Measurements from ENCODE around the gene CRMP1. TPM values are rescaled to one million over a fixed set of nuclear protein-coding genes. Genes with fewer than 3 reads are reported as not detected.
A peak's percentile ranks its signal among the peaks of the same experiment; 100 is the strongest.

Gene CRMP1
- total and polyA plus RNA-seq, 2 of the 8 experiments (the other 6 are each of a cell fraction or from before 2014, with no cell fraction given): 120 to 131 TPM

DNA sequence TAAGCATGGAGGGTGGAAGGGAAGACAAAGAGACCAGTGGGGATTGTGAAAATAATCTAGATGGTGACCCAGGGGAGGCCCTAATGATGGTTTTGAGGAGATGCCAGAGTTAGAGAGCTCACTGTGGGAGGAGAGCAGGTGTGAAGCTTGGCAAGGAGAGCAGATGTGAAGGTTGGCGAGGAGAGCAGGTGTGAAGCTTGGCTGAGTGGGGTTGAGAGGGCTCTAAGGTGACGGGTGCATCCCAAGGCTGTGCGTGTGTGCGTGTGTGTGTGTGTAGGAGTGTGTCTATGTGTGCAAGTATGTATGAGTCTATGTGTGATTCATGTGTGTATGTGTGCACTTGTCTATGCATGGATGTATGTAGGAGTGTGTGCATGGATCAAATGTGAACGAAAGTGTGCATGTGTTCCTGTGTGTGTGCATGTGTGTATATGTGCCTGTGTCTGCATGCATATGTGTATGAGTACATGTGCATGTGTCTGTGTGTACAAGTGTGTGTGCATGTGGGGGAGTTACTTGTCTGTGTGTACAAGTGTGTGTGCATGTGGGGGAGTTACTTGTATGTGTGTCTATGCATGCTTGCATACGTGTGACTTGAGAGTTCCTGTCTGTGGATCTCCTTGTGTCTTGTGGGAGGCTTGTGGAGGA is 109.9 kb downstream of the CRMP1 start:
- peaks cover 0 to 5% of the 10 kb centered on the region in 2 experiments for H4K20me1 ChIP-seq (replicated peaks in 1 of 2; ENCODE audit: control insufficient read depth in 1 of 2, insufficient read depth in 2 of 2, low read length in 2 of 2)
- no peak overlapping the region for H4K5ac ChIP-seq (ENCODE audit: insufficient read length, low read depth, low read length)
- no peaks in the 10 kb centered on the region for H3K79me1 ChIP-seq (ENCODE audit: low read depth, low read length)
- H3K4me2 ChIP-seq (ENCODE audit: insufficient read depth in 1 of 2, low read depth in 2 of 2, low read length in 2 of 2): no peak overlapping the region
- H3K56ac ChIP-seq (replicated peaks; ENCODE audit: insufficient read length, low read depth, low read length): no peak overlapping the region
- no peaks in the 10 kb centered on the region for H3K79me2 ChIP-seq (ENCODE audit: control insufficient read depth in 1 of 2, insufficient read depth in 2 of 2, low read length in 2 of 2)
- peak overlapping the region; percentile 54 for H3K4ac ChIP-seq (replicated peaks; ENCODE audit: insufficient read length, low read depth, low read length)
- no peak overlapping the region for H3K23ac ChIP-seq (ENCODE audit: insufficient read length)
- DNase-seq (ENCODE audit: low read depth in 1 of 2, low spot score in 2 of 2): peak in 1 of 2 experiments; percentile 37
- no peak overlapping the region for H3K9ac ChIP-seq (replicated peaks in 1 of 4; ENCODE audit: extremely low read depth in 1 of 4, low read depth in 3 of 4, low read length in 3 of 4)
- no peak overlapping the region for H2AFZ ChIP-seq (ENCODE audit: low read length)
- no peak overlapping the region for H2BK120ac ChIP-seq (replicated peaks; ENCODE audit: low read depth, low read length)
- no peak overlapping the region for H2BK12ac ChIP-seq (ENCODE audit: low read depth, low read length)
- no peak overlapping the region for H3K18ac ChIP-seq (ENCODE audit: extremely low read depth, low read length)
- H3K4me1 ChIP-seq (replicated peaks in 1 of 4; ENCODE audit: control insufficient read depth in 3 of 4, insufficient read depth in 4 of 4, low read length in 3 of 4): peaks cover 0 to 2% (median 1%) of the 10 kb centered on the region in 4 experiments; a peak in 1 of 7 replicates
- H3K4me3 ChIP-seq (ENCODE audit: extremely low read depth in 1 of 4, insufficient read depth in 2 of 4, low read depth in 3 of 4, low read length in 4 of 4): no peak overlapping the region
- CTCF ChIA-PET (ENCODE audit: partially characterized antibody): interaction anchor here (1.2 to 1.5 kb wide), 3 partner anchors 11 to 383 kb away, joined by 3 to 5 read pairs (median 4); no protein-coding TSS in a partner anchor
- H2BK15ac ChIP-seq (ENCODE audit: low read length): 0 out of 2 replicates have a peak overlapping the region, but pooled peaks have one; percentile 5
- POLR2A ChIA-PET (ENCODE audit: partially characterized antibody): interaction anchor here (1.0 kb wide), 1 partner anchor 10 kb away, joined by 3 read pairs; no protein-coding TSS in a partner anchor
- H2AK5ac ChIP-seq (ENCODE audit: low read depth, low read length): 0 out of 2 replicates have a peak overlapping the region, but pooled peaks have one; percentile 60
- 86% methylated on average over 6 of the region's 6 CpGs; no CpG with 5 or more reads in 1 of the 2 experiments for WGBS, 2 experiments (ENCODE audit: extremely low coverage in 1 of 2, insufficient coverage in 1 of 2, insufficient read length in 1 of 2, insufficient replicate concordance in 2 of 2, low coverage in 1 of 2, low lambda C conversion rate in 2 of 2, missing lambda C conversion rate in 1 of 2)
- H3K27me3 ChIP-seq (replicated peaks in 1 of 4; ENCODE audit: control insufficient read depth in 3 of 4, extremely low read depth in 1 of 4, insufficient read depth in 3 of 4, low read length in 3 of 4): no peaks in the 10 kb centered on the region
- peak overlapping the region; percentile 68; the same call in 1 of the 2 replicates for H2BK5ac ChIP-seq (ENCODE audit: low read depth, low read length)
- H3K14ac ChIP-seq (ENCODE audit: insufficient read length): no peak overlapping the region
- H3K23me2 ChIP-seq (ENCODE audit: low read depth, low read length): peaks cover 3% of the 10 kb centered on the region
- no peak for FAIRE-seq
- no peak overlapping the region for H2BK20ac ChIP-seq (ENCODE audit: low read length)
- H4K8ac ChIP-seq (ENCODE audit: extremely low read depth, insufficient read depth, low read length): no peak overlapping the region
- peak overlapping the region; percentile 15 for H4K91ac ChIP-seq (replicated peaks; ENCODE audit: insufficient read length, low read length)
- H3K9me3 ChIP-seq (ENCODE audit: insufficient read depth in 2 of 2, low read depth in 1 of 2, low read length in 1 of 2): no peaks in the 10 kb centered on the region
- peaks cover 0 to 4% (median 4%) of the 10 kb centered on the region in 4 experiments; a peak in 4 of 8 replicates for H3K36me3 ChIP-seq (ENCODE audit: control insufficient read depth in 2 of 4, insufficient read depth in 4 of 4, low read length in 3 of 4)
- H3K27ac ChIP-seq (ENCODE audit: low read depth, low read length): no peak overlapping the region

Measured in H1 (cell line).